NCI-H2081 (cell line): ENCODE data around the gene ITGB5.

Source experiments
- DNase-seq, 2 experiments: peaks; one replicate each; lab custom pipeline; 2025; lab: John Stamatoyannopoulos, UW

The ITGB5 gene, protein sequence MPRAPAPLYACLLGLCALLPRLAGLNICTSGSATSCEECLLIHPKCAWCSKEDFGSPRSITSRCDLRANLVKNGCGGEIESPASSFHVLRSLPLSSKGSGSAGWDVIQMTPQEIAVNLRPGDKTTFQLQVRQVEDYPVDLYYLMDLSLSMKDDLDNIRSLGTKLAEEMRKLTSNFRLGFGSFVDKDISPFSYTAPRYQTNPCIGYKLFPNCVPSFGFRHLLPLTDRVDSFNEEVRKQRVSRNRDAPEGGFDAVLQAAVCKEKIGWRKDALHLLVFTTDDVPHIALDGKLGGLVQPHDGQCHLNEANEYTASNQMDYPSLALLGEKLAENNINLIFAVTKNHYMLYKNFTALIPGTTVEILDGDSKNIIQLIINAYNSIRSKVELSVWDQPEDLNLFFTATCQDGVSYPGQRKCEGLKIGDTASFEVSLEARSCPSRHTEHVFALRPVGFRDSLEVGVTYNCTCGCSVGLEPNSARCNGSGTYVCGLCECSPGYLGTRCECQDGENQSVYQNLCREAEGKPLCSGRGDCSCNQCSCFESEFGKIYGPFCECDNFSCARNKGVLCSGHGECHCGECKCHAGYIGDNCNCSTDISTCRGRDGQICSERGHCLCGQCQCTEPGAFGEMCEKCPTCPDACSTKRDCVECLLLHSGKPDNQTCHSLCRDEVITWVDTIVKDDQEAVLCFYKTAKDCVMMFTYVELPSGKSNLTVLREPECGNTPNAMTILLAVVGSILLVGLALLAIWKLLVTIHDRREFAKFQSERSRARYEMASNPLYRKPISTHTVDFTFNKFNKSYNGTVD

DNA sequence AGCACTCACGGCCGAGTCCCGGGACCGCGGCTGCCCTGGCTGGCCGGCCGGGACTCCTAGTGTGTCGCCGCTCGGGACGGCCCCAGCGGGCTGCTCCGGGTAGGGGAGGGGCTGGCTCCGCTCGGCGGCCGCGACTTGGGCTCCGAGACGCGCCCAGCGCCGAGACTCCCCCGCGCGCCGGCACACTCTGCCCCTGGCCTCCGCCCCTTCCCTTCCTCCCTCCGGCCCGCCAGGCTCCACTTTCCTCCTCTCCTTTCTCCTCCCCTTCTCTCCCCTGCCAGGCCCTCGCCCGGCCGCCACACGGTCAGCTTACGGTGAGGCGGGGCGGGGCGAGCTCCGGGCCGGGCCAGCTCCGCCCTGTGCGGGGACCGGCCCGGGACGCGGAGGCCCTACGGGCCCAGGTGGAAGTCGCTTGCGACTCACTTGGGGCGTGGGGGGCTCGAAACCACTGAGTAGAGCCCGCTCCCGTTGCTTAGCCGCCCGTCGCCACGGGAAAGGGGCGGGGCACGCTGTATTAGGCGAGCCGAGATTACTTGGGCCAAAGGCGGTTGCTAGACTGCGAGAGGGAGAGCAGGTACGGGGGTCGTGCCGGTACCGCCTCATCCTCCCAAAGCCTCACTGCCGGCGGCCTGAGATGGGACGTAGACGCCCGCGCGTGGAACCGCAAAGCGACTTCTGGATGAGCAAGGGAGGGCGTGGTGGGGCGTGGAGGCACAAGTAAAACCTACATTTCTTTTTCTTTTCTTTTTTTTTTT, at the start of gene ITGB5:
Gene ITGB5, minus strand, starts transcription at position 189 of the 755 bp plus-strand sequence. CDS start 365 bp downstream, outside the sequence.
- peak; percentile 35 to 38 for DNase-seq

DNA sequence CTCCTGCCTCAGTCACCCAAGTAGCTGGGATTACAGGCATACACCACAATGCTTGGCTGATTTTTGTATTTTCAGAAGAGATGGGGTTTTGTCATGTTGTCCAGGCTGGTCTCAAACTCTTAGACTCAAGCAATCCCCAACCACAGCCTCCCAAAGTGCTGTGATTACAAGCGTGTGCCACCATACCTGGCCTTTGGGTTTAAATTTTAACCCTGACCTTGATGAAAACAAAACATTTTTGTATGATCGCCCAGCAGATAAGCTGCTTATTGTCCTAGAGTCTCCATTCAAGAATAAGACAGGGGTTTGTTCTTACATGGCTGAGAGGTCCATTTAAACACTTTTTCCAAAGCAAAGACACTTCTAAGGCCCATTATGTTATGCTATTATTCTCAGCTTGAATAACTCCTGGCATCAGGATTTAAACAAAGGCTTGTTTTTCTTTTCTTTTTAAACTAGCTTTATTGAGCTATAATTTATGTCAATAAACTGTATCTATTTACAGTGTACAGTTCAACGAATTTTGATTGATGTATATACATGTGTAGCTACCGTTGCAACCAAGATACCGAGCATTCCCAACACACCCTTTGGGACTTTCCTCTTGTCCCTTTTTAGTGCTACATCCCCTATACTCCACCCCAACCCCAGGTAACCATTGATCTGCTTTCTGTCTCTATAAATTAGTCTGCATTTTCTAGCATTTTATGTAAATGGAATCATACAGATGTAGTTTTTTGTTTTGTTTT, 48.8 kb upstream of the ITGB5 start:
- DNase-seq, result no peak

DNA sequence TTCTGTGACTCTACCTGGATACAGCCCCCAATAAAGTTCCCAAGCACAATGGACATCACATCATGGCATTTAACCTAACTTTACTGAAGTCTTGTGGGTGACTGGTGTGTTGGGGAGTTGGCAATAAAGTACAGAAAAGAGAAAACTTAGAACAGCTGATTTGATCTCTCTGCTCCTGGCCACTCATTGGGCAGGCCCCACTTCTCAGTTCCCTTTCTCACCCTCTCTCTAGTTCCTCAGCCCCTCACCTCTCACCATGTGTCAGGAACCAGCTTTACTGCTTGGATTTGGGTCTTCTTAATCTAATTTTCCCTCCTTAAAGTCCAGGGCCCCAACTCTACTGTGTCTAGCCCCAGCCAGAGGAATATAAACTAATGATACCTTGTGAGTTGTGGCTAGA, 48.1 kb upstream of the ITGB5 start:
- no peak for DNase-seq

DNA sequence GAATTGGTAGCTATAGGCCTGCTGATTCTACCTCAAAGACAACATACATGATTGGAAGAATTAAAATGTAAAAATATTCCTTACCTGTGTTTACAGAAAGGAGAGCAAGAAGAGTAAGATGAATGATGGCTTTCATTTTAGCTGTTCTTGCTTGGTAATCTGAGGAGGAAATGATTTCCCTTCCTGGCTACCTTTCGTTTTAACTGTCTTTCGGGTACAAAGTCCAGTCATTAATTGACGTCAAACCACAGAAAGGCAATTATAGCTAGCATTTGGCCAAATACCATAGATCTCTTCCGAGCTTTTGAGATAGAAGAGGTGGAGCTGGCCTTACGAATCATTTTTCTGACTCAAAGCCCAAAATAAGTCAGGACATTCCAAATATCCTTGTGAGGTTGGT, 47.4 kb upstream of the ITGB5 start, which contains the start of gene MUC13:
Gene MUC13, minus strand, starts transcription at position 175 of the 400 bp plus-strand sequence. Its CDS starts 39 bp downstream, at position 136.
- DNase-seq, result no peak

DNA sequence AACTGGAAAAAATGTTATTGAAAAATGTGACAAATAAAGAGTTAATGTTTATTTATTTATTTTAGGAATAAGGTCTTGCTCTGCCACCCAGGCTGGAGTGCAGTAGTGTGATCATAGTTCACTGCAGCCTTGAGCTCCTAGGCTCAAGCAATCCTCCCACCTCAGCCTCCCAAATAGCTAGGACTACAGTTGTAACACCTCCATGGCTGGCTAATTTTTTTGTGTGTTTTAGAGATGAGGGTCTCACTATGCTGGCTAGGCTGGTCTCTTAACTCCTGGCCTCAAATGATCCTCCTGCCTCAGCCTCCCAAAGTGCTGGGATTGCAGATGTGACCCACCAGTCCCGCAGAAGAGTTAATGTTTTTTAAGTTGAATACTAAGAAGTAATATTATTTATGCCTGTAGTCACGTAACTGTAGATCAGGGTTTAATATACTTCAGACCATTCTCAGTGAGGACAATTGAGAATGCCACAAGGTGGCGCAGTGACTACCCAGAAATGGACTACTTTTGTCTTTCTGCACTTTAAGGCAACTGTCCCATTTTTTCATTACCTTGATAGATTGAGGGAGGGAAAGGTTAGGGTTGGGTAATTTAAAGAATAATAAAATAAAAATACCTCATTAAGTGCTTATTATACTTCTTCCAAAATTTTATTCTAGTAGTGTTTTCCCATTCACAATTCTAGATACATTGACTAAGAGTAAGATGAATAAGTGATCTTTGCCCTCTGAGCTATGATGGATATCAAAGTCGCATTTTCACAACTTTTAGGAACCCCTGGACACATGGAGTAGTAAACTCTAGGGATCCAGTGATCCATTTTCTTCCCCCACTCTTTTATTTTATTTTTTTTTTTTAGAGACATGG, 41.4 kb upstream of the ITGB5 start:
- peak; percentile 75 to 81 for DNase-seq

DNA sequence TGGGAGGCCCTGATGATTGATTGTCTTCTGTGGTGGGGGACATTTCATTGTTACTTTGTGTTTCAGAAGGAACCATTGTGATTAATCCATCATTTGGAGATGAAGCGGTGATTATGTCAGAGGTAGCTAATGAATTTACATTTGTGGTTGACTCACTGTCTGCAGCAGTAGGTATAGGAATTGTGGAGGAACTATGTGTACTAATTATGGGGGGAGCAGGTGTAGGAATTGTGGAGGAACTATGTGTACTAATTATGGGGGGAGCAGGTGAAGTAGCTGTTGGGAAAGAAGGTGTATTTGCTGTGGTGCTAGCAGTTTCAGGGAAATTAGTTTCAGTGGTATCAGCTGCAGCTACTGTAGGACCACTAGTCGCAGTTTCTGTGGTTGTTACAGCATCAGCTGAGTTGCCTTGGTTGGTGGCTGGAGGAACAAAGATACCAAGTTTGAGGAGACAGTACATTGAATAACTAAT, 40.4 kb upstream of the ITGB5 start:
- no peak for DNase-seq

DNA sequence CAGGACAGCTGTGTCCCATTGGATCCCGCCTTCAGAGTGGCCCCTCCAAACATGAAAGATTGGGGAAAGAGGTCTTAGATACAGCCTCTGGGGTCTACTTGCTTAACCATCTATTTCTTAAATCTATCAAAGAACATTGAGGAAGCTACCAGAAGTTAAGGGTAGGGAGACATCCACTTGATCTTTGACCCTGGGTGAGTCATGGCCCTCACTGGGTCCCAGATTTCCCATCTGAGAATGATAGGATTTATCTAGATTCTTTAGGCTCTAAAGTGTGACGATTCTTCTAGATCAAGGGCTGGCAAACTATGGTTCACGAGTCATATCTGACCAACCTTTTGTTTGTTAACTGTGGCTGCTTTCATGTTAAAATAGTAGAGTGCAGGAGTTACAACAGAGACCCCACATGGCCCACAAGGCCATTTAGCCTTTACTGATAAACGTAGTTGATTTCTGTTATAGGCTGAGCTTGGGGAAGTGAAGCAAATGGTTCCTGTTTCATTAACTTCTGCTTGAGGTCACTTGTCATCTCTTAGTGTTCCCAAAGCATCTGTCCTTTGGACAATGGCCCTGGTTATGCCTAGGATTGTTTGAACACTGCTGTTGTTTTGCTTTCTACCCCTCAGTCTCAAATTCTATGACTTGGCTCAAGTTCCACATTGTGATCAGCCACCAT, 39.4 kb upstream of the ITGB5 start:
- DNase-seq, result no peak

DNA sequence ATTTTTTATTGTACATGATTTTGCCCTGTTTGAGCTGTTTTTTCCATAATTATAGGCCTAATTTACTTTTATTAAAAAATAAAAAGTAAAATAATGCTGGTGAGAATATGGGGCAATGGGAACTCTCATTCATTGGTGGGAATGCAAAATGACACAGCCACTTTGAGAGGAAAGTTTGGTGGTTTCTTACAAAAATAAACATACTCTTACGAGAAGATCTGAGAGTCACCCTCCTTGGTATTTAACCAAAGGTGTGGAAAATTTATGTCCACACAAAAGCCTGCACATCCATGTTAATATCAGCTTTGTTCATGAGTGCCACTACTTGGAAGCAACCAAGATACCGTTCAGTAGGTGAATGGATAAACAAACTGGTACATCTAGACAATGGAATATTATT, 37.6 kb upstream of the ITGB5 start:
- no peak for DNase-seq

DNA sequence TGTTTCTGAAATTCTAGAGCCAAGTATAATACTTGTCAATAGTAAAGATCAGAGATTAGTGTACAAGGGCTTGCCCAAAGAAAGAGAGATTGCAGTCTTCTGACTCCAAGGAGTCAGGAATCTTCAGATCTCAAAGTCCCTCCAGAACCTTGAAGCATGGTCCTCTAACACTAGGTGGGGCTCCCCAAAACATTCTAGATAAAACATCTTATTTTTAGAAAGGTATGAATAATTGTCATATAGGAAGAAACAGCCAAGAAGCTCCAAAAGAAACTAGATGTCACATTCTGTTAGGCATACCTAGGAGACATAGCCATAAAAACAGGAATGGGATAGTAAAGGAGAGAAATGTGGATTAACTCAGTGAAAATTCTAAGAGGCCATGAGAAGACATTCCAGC, 36.7 kb upstream of the ITGB5 start:
- no peak for DNase-seq

DNA sequence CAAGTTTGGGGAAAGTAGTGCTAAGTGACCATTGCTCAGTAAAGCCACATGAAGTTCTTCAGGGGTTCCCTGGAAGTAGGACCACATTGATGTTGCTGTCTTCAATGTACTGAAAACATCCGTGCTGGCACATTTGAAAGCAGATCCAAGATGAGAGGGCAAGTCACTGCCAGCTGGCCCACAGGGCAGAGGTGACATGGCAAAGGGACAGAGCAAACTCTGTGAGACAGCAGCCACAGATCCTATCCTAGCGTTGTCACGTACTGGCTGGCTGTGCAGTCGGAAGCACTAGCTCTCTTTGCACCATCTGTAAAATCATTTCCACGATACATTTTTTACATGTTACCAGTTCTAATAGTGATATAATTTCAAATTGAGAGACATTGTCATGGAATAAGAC, 33.6 kb upstream of the ITGB5 start:
- no peak for DNase-seq

DNA sequence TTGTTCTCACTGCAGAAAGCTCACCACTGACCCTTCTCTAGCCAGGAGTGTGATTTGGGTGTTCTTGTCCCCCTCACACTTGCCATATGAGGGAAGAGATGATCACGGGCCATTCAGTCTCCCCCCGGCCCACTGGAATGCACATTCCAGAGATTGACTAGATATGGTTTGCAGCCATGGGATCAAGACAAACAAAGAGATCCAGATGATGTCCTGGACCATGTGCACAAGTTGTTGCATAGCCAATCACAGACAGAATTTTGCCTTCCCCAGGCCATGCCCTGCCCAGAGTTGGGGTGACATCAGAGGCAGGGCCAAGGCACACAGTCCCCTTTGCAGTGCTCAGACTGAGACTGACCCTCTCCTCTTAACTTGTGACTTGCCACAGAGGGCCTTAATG, 32.6 kb upstream of the ITGB5 start:
- no peak for DNase-seq

DNA sequence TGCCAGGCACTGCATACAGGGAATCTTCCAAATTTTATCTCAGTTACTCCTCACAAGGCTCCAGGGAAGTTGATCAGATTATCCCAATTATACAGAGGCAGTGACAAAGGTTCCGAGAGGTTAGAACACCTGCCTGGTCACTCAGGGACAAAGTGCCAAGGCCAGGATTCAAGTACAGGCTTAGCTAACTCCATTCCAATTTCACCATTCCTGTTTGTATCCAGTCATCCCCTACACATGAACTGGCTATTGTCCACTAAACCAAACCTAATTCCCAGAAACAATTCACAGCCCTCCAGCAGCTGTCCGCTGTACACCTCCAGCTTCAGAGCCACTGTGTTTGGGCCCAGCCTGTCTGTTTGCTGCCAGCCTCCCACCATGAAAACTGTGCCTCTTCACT, 31.4 kb upstream of the ITGB5 start:
- DNase-seq, result no peak

DNA sequence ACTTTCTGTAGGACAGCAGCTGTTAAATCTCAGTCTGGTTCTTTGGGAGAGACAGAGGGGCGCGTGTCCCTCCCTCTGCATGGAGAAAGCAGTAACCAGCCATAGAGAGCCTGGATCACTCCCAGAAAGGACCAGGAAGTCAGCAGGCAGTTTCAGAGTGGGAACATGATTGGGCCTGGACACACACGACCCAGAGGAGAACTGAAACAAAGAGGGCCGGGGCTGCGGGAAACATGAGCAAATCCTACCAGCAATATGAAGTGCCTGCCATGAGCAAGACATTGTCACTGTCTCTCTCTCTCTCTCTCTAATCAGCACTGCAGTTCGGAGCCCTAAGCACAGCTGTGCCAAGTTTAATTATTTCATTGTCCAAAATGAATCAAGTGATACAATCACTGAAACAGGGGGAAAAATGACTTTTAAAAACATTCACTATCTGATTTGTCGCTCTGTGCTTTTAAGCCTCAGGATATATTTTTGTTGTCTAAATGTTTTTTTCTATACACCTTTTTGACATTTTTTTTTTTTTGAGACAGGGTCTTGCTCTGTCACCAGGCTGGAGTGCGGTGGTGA, 29.8 kb upstream of the ITGB5 start:
- DNase-seq, result no peak

DNA sequence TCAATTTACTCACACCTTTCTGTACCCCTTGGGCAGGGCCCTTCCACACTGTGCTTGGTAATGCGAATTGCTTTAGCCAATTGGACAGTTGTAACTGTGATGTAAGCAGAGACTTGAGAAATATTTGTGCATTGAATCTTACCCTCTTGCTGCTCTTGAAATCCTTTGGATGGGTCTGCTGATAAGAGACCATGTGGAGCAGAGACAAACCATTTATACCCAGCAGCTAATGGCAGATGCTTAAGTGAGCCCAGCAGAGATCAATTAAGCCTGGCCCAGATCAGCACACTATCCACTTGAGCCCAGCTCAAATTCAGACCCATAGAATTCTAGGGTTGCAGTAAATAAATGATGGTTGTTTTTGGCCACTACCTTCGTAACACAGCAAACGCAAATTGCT, 28.1 kb upstream of the ITGB5 start:
- DNase-seq, result no peak

DNA sequence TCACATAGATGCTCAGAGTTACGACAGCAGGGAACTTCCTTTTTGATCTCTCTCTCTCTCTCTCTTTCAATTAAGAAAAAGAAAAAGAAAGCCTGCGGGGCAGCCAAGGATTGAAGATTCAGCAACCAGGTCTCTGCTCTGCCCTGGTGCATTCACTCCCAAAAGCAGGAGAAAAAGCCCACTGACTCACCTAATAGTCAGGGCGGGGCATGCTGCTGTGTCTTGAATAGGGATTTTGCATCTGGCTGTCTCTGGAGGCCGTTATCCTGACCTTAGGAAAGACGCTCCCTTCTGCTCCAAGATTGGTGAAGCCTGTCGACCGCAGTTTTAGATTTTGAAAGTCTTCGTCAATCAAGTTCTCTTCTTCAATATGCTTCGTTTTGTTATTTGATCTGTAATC, 20.8 kb upstream of the ITGB5 start:
- no peak for DNase-seq

DNA sequence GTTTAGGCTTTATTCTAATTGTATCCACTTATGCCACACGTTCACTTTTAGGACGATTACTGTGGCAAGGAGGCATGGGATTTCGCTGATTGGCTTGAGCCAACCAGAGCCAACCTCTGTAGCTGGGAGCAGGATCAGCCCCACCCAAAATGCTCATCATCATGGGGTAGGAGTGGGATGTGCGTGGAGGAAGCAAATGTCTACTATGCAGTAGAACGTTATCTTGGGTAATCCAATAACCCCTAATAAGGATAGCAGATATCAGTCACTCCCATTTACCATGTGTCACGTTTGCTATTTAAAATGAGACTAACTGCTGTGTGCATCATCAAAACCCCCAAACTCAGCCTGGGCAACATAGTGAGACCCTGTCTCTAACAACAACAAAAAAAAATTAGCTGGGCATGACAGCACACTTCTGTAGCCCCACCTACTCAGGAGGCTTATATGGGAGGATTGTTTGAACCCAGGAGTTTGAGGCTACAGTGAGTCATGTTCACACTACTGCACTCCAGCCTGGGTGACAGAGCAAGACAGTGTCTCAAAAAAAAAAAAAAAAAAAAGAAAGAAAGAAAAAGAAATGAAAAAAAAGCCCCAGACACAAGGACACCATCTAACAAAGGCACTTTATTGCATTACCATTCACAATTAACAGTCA, 17.8 kb upstream of the ITGB5 start:
- no peak for DNase-seq

DNA sequence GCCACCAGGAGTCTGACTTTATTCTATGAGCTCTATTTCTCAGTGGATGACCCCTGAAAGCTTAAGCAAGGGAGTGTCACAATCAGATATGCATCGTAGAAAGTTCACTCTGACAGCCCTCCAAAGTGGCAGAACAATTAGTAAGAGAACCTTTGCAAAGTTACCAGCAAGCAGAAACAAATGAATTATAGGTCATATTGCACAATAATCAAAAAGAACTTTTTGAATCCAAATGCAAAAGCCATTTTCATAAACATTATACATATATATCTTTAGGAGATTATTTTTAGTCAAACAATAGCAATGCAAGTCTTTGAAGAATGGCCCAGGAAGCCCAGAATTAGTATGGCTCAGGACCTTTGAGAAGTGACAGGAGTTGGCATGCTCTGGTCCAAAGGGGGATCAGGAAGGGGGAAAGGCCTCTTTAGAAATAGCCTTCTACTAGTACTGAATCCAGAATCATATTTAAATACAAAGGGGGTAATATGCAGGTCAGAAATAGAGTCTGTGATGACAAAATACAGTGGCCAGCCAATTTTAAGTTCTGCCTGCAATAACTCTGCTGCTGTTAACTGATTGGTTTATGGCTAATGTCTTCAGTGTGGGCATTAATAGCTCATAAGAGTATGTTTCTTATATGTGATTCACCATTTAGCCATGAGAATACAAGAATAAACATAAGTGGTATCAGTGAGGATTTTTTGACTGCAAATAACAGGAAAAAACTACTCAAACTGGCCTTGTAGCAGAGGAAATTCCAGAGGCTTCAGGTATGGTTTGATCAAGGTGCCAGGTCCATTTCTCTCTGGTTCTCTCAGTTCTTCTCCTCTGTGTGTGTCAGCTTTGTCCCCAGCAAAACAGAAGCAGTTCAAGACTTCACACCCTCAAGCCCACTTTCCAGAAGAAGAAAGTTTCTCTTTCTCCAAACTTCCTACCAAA, 17.0 kb upstream of the ITGB5 start:
- DNase-seq, result no peak
